HG03135 (cell line): Measurements from ENCODE around the gene CTXND1.
"Not testable (repeated sequence)": the region's sequence is repeated elsewhere in the genome, so short reads cannot be mapped to it uniquely, and the experiment has no call there.

ENCODE experiments used
- ATAC-seq: cut with Tn5 transposase; IDR thresholded peaks from one replicate; pipeline ENCODE4 v1.9.1; 2021; ENCODE audit warnings: mild to moderate bottlenecking, moderate library complexity; ENCODE audit not compliant: unreplicated experiment

CTXND1 gene

DNA sequence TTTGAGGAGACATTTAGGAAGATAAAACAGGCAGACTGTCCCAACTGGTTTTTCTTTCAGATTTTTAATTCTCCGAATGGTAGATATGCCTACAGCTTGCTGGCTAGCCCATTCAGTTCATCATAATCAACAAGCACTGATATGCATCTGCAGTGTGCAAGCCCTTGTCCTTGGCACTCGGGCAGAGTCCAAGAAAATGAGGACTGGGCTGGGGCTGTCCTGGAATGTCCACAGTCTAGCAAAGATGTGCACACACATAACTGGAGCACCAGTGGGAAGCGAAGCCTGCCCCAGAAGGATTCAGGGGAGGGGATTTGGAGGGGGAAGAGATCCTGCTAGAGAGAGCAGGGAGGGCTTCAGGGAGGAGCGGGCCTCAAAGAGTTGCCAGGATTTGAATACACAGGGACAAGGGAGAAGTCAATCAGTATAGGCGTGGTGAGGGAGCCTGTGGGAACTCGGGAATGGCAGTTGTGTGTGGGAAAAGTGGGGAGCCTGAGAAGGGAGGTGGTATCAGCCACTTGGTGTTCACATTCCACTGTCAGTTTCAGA is 90.5 kb downstream of the CTXND1 start:
- no peak for ATAC-seq

DNA sequence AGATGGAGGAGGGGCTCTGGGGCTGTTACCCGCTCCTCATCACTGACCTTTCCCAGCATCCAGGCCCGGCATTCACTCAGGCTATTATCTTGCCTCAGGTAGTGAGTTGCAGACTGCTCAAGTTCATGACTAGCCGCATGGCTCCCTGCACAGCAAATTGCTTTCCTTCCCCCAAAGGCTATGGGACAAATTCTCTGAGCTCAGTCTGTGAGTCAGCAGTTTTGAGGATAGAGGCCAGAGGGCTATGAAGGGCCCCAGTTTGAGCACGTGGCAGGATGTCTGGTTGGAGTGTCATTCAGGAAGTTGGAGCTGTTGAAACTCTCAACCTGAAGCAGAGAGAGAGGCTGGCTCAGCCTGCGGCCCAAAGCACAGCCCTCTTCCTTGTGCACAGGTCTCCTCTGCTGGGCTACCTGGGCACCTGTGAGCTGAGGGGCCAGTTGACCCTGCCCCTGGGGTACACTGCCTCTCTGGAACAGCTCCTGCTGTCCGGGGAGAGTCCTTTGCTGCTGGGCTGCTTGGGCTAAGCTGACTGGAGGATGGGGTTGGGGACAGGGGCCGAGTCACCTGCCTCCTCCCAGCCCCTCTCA is 91.3 kb downstream of the CTXND1 start:
- peak; percentile 57 for ATAC-seq

DNA sequence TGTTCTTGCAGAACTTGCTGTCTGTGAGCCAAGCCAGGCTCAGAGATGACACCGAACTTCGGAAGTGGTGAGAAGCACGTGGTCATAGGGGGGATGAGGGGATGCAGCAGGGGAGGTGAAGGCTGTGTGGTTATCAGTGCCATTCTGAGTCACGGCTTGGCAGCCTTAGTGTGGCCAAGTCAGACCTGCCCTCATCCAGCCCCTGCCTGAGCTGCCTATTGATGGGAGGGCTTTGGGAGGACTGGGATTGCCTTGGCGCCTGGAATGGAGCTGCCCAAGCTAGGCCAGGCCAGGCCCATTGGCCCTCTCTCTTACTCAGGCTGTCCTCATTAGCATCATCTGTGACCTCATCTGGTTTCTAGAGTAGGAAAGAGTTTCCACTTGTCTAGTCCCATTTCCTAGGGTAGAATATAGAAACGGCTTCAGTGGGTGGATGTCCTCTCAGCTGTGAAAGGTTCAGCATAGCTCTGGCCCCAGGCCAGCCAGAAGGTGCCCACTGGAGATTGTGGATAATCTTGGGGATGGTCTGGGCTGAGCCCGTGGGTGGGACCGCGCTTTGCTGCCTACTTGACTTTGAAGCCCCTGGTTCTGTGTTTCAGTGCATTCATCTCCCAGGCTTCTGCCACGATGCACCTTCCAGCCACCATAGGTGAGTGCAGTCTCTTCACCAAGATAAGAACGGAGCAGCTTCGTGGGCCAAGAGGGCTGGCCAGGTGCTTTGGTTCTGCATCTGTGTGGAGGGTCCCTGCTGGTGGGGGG is 92.0 kb downstream of the CTXND1 start:
- ATAC-seq: no peak

DNA sequence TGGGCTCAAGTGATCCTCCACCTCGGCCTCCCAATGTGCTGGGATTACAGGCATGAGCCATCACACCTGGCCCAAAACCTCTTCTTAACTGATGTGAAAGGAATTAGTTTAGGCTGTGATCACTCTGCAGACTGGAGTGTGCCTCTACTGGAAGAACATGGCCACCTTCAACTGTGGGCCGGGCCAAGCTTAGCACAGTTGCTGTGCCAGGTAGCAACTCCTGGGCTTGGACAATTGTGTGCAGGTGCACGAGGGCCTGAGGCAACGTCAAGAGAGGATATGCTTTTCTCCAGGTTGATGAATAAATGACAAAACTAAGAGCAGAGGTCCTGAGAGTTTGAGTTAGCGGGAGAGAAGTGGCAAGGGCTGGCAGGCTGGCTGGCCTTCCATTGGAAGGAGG is 92.7 kb downstream of the CTXND1 start:
- ATAC-seq: no peak

DNA sequence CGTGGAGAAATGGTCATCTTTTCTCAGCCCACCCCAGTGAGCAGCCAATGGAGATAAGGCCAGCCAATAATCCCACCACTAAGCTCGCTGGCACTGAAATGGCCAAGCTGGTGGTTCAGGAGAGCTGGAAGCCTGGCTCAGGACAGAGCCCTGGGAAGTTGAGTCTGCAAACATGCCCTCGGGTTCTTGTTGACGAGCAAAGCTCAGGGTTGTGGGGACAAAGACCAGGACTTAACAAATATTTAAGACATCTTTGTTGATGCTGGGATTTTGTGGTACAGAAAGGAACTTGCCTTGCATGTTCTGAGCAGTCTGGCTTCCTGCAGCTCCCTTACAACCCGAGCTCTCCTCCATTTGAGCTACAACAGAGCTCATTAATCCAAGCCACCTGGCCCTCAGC is 94.8 kb downstream of the CTXND1 start:
- ATAC-seq: no peak

DNA sequence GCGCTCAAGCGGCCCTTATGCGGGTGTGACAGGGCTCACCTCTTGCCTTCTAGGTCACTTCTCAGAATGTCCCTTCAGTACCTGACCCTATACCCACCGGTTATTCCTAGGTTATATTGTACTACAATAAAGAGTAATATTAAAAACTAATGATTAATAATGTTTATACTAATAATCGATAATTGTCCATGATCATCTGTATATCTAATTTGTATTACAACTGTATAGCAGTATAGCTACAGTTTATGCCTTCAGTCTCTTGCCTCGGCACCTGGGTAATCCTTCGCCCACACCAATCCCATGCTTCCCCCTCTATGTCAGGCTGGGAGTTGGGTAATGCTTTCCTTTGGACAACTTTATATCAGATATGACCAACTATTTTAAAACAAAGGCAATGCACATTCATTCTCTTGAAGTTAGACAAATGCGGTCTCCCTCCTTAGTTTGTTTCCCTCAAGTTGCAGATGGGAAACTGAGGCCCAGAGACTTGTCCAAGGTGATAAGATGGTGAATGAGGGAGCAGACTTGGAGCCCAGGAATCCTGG is 95.8 kb downstream of the CTXND1 start:
- ATAC-seq: no peak

DNA sequence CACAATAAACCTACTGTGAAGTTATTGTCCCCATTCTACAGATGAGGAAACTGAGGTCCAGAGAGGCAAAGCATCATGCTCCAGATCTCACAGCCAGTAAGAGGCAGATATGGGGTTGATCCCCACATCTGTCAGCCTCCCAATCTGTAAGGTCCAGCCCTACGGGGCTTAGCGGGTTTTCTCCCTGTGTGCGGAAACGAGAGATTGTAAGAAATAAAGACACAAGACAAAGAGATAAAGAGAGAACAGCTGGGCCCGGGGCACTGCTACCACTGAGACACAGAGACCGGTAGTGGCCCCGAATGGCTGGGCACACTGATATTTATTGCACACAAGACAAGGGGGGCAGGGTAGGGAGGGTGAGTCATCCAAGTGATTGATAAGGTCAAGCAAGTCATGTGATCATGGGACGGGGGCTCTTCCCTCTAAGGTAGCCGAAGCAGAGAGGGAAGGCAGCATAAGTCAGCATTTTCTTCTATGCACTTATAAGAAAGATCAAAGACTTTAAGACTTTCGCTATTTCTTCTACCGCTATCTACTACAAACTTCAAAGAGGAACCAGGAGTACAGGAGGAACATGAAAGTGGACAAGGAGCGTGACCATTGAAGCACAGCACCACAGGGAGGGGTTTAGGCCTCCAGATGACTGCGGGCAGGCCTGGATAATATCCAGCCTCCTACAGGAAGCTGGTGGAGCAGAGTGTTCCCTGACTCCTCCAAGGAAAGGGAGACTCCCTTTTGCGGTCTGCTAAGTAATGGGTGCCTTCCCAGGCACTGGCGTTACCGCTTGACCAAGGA is 96.4 kb downstream of the CTXND1 start:
- not testable (repeated sequence) for ATAC-seq

DNA sequence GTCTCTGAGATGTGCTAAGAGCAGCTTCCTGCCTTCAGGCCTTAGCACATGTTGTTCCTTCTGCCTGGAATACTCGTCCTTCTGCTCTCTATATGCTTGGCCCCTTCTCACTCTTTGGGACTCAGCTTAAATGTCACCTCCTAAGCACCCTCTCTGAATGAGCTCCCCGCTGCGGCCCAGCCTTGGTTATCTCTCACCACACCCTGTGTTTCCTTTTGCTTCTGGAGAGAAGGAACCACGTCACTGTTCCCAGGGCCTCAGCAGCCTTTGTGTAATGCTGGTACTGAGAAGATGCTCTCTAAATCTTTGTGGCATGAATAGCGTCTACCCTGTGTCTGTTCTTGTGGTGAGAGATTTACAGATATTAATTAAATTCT is 97.0 kb downstream of the CTXND1 start:
- ATAC-seq: no peak

DNA sequence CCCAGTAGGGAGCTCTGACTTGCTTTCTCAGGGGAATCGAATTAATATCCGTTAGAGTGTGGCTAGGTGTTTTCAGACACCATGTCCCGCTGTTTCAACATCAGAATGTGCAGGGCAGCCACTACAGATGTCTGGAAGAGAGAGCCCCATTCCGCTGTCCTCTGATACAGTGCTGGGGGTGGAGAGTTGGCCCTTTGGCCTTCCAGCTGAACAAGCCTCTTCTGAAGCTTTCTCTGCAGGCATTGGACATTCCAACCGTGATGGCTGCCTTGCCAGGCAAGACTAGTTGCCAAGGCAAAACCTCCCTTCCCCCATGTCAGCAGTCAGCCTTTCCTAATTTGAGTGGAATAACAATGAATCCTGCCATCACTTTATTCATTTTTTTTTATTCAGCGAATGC is 97.7 kb downstream of the CTXND1 start:
- no peak for ATAC-seq

DNA sequence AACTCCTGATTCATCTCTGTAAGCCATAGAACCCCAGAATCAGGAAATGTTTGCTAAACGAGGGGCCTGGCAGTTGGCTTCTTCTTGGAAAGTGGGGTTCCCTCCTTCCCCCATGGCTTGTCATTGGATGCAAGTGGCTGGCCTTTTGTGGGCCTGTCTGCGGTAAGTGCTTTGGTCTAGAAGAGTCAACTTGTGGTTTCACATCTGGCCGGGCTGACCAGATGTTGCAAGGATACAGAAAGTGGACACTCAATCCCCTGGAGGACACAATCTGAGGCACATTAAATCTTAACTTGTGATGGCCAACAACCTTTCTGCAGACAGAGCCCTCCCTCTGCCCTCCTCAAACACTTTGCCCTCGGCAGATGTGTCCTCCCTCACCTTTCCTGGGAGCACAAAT is 98.1 kb downstream of the CTXND1 start:
- no peak for ATAC-seq

DNA sequence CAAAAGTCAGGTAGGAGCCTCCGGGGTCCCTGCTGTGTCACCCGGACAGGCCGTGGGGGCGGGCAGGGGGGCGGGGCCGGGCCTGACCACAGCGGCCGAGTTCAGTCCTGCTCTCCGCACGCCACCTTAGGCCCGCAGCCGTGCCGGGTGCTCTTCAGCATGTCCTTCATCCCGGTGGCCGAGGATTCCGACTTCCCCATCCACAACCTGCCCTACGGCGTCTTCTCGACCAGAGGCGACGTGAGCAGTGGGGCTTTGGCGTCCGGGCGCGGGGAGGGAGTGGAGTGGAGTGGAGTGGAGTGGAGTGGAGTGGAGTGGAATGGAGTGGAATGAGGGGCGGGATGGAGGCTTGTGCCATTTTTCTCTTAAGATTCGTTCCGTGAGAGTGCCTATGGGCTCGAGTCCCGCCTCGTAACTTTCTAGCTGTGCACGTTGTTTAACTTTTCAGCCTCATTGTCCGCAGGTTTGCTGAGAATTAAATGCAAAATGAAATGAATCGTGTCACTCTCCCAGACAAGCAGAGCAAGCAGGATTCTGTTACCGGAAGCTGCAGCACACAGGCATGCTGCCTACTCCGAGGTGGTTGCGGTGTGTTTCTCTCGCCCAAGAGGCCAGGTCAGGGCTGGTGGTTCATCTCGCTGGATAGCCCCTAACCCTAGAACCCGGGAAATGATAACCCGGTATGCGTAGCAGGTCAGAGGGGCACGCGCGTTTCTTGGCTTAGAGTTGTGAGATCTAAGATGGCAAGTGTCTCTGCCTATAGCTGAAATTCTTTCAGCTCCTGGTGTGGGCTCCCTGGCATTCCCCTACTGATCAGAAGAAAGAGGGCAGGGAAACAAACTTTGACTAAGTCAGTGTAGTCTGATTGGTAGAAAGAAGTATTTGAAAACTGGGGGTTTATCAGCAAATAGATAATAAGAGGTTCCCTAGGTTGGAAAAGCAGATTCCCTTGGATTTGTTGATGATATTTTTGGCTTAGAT is 98.8 kb downstream of the CTXND1 start, which contains the start of gene FAH:
TSS of gene FAH (plus strand) at position 104 of the 981 bp plus-strand sequence. CDS start at position 160, 56 bp downstream.
- ATAC-seq: peak; percentile 52

DNA sequence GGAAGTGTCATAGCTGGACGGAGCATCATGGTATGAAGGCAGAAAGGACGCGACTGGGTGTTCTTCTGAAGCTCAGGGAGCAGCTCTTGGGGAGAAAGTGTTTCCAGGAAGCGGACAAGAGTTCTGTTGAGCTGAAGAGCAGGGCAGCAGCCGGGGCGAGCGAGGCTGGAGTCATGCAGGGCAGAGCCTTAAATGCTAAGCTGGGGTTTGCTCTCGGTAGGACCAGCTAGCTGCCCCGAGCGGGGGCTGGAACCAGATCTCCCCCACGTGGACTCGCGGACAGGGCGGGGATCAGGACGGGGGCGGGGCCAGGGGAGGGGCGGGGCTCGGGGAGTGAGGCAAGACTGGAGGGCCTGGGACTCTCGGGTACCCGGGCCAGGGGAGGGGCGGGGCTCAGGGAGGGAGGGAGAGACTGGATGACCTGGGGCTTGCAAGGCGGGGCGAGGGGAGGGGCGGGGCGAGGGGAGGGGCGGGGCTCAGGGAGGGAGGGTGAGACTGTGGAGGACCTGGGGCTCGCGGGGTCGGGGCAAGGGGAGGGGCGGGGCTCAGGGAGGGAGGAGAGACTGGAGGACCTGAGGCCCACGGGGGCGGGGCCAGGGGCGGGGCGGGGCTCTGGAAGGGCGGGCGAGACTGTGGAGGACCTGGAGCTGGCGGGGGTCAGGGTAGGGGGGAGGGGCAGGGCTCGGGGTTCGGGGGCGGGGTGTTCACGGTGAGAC is 99.7 kb downstream of the CTXND1 start:
- ATAC-seq: peak; percentile 56

DNA sequence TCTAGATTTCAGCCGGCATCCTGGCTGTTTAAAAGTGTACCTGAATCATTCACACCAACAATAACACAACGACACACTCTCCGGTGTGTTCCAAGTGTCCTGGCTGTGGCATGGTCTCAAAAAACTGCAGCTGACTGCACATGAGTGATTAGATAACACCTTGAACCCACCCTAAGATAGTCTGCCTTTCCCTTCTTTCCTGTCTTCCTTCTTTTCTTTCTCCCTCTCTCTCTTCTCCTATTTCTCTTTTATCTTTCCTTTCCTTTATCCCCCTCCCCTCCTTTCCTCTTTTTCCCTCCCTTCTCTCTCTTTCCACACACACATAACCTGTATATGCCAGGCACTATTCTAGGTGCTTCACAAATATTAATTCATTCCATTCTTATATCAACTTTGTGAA is 100.4 kb downstream of the CTXND1 start:
- ATAC-seq: no peak

DNA sequence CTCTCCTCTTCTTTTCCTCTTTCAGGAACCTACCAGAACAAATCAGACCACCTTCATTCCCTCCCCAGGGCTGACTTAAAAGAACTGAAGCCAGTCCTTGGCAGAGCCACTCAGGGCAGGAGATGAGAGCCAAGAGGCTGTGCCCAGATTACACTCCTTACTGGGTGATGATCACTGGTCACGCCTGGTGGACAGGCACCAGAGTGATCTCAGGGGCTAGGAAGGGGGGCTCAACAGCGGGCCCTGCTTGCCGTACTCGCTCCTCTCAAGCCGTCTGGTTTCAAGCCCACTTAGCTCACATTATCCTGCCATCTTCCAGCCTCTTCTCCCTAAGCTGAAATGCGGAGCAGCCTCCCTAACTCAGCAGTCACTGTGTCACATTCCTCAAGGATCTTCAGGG is 100.9 kb downstream of the CTXND1 start:
- no peak for ATAC-seq
